Measurements from ENCODE around the gene BOD1L2.

Gene BOD1L2

DNA sequence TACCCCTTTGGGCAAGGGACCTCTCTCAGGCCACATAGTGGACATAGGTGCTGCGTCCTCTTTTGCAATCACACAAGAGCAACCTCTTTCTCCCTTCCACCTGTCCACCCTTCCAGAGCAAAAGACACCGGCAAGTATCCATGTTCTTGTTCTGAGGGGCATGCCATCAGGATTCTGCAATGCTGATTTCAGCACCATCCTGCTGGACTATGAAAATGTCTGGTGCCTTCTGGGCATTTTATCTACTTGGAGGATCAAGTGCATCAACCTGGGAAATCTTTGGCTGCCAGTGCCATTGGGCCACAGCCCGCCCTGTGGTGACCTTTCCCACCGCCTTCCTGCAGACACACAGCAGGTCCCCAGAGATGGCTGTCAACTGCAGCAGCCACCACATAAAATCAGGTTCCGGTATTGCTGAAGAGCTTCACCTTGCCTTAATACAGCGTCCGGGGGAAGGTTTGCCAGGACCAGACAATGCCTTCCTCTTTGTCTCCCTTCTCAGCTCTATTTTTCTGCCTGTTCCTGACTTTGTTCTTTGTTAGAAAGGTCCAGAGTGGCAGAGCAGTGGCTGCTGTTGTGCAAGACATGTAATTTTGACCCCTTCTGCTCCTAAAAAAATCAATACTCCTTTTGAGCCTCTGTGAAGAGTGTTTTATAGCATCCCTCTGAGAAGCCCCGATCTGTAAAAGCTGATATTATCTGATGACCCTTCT is 18.5 kb upstream of the BOD1L2 start:
- H3K36me3 ChIP-seq (ENCODE audit: low read depth), result no peaks in the 10 kb centered on the region
- no peak overlapping the region for H3K4me3 ChIP-seq (ENCODE audit: severe bottlenecking)
- TF ChIP-seq, protein P1, sequence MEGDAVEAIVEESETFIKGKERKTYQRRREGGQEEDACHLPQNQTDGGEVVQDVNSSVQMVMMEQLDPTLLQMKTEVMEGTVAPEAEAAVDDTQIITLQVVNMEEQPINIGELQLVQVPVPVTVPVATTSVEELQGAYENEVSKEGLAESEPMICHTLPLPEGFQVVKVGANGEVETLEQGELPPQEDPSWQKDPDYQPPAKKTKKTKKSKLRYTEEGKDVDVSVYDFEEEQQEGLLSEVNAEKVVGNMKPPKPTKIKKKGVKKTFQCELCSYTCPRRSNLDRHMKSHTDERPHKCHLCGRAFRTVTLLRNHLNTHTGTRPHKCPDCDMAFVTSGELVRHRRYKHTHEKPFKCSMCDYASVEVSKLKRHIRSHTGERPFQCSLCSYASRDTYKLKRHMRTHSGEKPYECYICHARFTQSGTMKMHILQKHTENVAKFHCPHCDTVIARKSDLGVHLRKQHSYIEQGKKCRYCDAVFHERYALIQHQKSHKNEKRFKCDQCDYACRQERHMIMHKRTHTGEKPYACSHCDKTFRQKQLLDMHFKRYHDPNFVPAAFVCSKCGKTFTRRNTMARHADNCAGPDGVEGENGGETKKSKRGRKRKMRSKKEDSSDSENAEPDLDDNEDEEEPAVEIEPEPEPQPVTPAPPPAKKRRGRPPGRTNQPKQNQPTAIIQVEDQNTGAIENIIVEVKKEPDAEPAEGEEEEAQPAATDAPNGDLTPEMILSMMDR (IDR thresholded peaks at IDR 0.05; ENCODE audit: poor library complexity, severe bottlenecking), result no peak
- H3K27ac ChIP-seq (ENCODE audit: poor library complexity, severe bottlenecking), result no peak overlapping the region
- ATAC-seq (ENCODE audit: low read depth), result no peak
- no peaks in the 10 kb centered on the region for H3K9me3 ChIP-seq (ENCODE audit: severe bottlenecking)
- H3K4me1 ChIP-seq (ENCODE audit: insufficient read depth, poor library complexity, severe bottlenecking), result no peaks in the 10 kb centered on the region
- DNase-seq (ENCODE audit: low spot score), result no peak
- H3K27me3 ChIP-seq (ENCODE audit: insufficient read depth, poor library complexity, severe bottlenecking), result peaks cover 1% of the 10 kb centered on the region

DNA sequence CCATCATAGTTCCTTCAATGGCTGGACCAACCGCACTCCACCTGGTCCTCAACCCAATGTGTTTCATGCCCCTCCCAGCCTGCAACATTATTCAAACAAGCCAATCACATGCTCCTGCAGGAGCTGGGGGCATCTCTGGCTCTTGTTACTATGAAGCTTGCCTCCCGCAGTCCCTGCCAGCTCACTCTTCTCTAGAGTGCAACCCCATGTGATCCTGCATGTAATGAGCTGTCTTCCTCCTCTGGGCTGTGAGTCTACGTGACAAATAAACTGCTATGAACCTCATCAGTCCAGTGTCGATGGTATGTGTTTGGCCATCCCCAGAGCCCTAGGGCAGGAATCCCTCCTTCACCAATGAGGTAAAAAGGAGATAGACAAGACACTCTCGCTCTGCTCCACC is 15.8 kb upstream of the BOD1L2 start:
- Histone ChIP-seq H3K9me3 (ENCODE audit: severe bottlenecking) (no peaks in the 10 kb centered on the region), H3K36me3 (ENCODE audit: low read depth) (no peaks in the 10 kb centered on the region), H3K4me1 (ENCODE audit: insufficient read depth, poor library complexity, severe bottlenecking) (no peaks in the 10 kb centered on the region), H3K27ac (ENCODE audit: poor library complexity, severe bottlenecking) (no peak overlapping the region), H3K4me3 (ENCODE audit: severe bottlenecking) (no peak overlapping the region), H3K27me3 (ENCODE audit: insufficient read depth, poor library complexity, severe bottlenecking) (no peaks in the 10 kb centered on the region)
- DNase-seq (ENCODE audit: low spot score) (no peak), ATAC-seq (ENCODE audit: low read depth) (no peak)
- TF ChIP-seq, protein P1 (IDR thresholded peaks at IDR 0.05; ENCODE audit: poor library complexity, severe bottlenecking), result no peak

DNA sequence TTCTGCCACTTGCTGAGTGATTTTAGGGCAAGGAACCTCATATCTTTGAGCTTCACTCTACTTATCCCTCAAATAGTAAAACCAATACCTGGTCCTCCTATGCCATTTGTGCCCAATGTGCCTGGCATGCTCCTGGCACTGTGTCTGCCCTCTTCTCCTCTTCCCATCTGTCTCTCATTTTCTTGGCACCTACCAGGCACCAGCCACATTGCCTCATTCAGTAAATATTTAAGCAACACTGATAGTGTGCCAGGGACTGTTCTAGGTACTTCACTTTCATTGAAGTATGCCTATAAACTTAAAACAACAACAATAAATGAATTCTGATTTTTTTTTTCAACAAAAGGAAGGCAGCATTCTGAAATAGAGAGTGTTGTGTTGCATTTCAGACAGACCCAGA is 15.1 kb upstream of the BOD1L2 start:
- Histone ChIP-seq H3K4me1 (ENCODE audit: insufficient read depth, poor library complexity, severe bottlenecking) (no peaks in the 10 kb centered on the region), H3K27me3 (ENCODE audit: insufficient read depth, poor library complexity, severe bottlenecking) (no peaks in the 10 kb centered on the region), H3K9me3 (ENCODE audit: severe bottlenecking) (no peaks in the 10 kb centered on the region), H3K4me3 (ENCODE audit: severe bottlenecking) (no peak overlapping the region), H3K27ac (ENCODE audit: poor library complexity, severe bottlenecking) (no peak overlapping the region), H3K36me3 (ENCODE audit: low read depth) (no peaks in the 10 kb centered on the region)
- DNase-seq (ENCODE audit: low spot score) (no peak), ATAC-seq (ENCODE audit: low read depth) (no peak)
- TF ChIP-seq, protein P1 (IDR thresholded peaks at IDR 0.05; ENCODE audit: poor library complexity, severe bottlenecking), result no peak

DNA sequence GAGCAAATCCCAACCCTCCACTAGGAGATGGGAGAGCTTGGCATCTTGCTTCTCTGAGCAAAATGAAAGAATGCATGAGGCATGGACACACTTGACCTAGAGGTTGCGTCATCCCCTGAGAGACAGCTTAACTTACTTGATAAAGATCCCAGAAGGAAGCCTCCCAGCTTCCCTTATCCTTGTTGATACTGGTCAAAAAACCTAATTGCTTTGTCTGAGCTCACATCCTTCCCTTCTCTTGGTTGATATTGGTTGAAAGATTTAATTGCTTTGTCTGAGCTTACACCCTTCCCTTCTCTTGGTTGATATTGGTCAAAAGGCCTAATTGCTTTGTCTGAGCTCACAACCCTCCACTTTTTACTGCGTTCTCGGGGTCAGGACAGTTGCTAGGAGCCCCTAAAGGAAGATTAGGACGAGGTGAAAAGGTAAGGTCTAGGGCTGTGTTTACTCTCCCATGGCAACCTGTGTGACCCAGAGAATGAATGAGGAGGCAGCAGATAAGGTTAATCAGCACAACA is 12.2 kb upstream of the BOD1L2 start:
- no peak overlapping the region for H3K4me3 ChIP-seq (ENCODE audit: severe bottlenecking)
- H3K36me3 ChIP-seq (ENCODE audit: low read depth), result no peaks in the 10 kb centered on the region
- no peak overlapping the region for H3K27ac ChIP-seq (ENCODE audit: poor library complexity, severe bottlenecking)
- ATAC-seq (ENCODE audit: low read depth), result no peak
- H3K9me3 ChIP-seq (ENCODE audit: severe bottlenecking), result no peaks in the 10 kb centered on the region
- TF ChIP-seq, protein P1 (IDR thresholded peaks at IDR 0.05; ENCODE audit: poor library complexity, severe bottlenecking), result no peak
- H3K27me3 ChIP-seq (ENCODE audit: insufficient read depth, poor library complexity, severe bottlenecking), result no peaks in the 10 kb centered on the region
- DNase-seq (ENCODE audit: low spot score), result no peak
- no peaks in the 10 kb centered on the region for H3K4me1 ChIP-seq (ENCODE audit: insufficient read depth, poor library complexity, severe bottlenecking)

DNA sequence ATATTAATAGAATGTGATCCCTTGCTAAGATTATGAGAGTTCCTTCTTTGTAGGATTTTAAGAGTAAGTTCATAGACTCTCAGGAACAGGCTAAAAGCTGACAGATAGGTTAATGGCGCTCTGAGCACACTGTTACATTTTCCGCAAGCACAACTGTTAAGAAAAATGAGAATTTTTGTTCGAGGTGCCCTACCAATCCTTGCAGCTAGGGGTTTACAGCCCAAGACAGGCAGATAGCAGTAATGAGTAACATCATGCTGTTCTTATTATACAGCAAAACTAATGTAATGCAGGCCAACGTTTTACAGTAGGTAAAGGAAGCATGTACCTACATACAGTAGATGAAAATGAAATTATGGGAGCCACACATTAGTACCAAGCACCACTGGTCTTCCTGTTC is 11.2 kb upstream of the BOD1L2 start:
- H3K4me3 ChIP-seq (ENCODE audit: severe bottlenecking), result no peak overlapping the region
- H3K4me1 ChIP-seq (ENCODE audit: insufficient read depth, poor library complexity, severe bottlenecking), result no peaks in the 10 kb centered on the region
- no peak for ATAC-seq (ENCODE audit: low read depth)
- no peaks in the 10 kb centered on the region for H3K36me3 ChIP-seq (ENCODE audit: low read depth)
- TF ChIP-seq, protein P1 (IDR thresholded peaks at IDR 0.05; ENCODE audit: poor library complexity, severe bottlenecking), result no peak
- H3K9me3 ChIP-seq (ENCODE audit: severe bottlenecking), result no peaks in the 10 kb centered on the region
- H3K27me3 ChIP-seq (ENCODE audit: insufficient read depth, poor library complexity, severe bottlenecking), result no peaks in the 10 kb centered on the region
- H3K27ac ChIP-seq (ENCODE audit: poor library complexity, severe bottlenecking), result no peak overlapping the region
- no peak for DNase-seq (ENCODE audit: low spot score)
